A549 (cell line): ENCODE measurements around the gene DAB2.

Experiments used
- ESRRA ChIP-seq: fragments of 150-350 bp; IDR thresholded peaks from 2 replicates; pipeline ENCODE4 v1.6.1; 2014; ENCODE audit warnings: mild to moderate bottlenecking, low read length, borderline replicate concordance
- RNF2 ChIP-seq: fragments of 200-600 bp; sonication (generic); IDR thresholded peaks from 2 replicates; pipeline ENCODE4 v1.6.1; 2016; ENCODE audit warnings: low read depth, mild to moderate bottlenecking, antibody characterized with exemption, moderate library complexity, borderline replicate concordance
- TF ChIP-seq, protein P1 (sequence below): fragments of >200 bp; sonication (Bioruptor Twin); formaldehyde crosslinking; IDR thresholded peaks from 3 replicates; pipeline ENCODE4 v1.5.1; 2016

DNA sequence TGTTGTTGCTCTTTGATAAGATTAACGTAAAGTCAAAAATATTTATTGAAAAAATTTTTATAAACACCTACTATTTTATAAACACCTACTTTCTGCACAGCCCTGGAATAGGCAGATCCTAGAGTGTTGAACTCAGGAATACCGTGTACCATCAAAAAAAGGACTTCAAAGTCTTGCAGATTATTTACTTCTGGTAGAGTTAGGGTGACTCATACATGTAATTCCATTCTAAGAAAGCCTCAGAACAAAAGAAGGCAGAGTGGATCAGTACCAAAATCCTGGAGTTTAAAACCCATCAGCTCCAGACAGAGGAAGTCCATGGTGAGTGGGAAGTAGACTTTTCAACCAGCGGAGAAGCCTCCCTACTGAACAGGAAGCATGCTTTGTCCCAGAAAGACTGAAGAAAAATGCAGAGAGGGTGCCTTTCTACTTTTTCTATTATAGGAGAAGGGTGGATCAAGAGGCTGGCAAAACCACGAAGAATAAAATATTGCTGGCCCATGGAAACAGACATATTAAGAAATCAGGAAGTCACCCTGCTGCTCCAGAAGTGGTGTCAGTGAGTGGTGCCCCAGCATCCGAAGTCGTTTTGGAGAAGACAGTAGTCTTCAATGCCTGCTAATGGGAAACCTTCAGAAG lies 45.1 kb upstream of the DAB2 start:
- TF ChIP-seq, protein P1, sequence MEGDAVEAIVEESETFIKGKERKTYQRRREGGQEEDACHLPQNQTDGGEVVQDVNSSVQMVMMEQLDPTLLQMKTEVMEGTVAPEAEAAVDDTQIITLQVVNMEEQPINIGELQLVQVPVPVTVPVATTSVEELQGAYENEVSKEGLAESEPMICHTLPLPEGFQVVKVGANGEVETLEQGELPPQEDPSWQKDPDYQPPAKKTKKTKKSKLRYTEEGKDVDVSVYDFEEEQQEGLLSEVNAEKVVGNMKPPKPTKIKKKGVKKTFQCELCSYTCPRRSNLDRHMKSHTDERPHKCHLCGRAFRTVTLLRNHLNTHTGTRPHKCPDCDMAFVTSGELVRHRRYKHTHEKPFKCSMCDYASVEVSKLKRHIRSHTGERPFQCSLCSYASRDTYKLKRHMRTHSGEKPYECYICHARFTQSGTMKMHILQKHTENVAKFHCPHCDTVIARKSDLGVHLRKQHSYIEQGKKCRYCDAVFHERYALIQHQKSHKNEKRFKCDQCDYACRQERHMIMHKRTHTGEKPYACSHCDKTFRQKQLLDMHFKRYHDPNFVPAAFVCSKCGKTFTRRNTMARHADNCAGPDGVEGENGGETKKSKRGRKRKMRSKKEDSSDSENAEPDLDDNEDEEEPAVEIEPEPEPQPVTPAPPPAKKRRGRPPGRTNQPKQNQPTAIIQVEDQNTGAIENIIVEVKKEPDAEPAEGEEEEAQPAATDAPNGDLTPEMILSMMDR: no peak
- TF ChIP-seq RNF2 (no peak), ESRRA (no peak)
